ENCODE results near the gene CERS5.

DNA sequence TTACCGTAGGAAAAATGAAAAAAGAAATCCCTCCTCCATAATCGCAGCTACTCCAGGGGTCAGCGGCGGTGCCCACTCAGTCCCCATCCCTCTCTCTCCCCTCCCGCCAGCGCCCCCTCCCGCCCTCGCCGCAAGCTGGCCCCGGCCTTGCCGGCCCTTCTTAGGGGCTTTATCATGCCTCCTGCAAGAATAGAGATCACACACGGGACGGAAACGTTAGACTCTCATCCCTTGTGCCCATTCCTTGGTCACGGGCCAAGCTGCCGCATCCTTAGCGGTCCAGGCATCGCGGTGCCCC is 55.8 kb downstream of the CERS5 start:
- no peak for TF ChIP-seq POLR2A (IDR thresholded peaks at IDR 0.05)
- TF ChIP-seq, protein P1, sequence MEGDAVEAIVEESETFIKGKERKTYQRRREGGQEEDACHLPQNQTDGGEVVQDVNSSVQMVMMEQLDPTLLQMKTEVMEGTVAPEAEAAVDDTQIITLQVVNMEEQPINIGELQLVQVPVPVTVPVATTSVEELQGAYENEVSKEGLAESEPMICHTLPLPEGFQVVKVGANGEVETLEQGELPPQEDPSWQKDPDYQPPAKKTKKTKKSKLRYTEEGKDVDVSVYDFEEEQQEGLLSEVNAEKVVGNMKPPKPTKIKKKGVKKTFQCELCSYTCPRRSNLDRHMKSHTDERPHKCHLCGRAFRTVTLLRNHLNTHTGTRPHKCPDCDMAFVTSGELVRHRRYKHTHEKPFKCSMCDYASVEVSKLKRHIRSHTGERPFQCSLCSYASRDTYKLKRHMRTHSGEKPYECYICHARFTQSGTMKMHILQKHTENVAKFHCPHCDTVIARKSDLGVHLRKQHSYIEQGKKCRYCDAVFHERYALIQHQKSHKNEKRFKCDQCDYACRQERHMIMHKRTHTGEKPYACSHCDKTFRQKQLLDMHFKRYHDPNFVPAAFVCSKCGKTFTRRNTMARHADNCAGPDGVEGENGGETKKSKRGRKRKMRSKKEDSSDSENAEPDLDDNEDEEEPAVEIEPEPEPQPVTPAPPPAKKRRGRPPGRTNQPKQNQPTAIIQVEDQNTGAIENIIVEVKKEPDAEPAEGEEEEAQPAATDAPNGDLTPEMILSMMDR (IDR thresholded peaks at IDR 0.05): no peak
- TF ChIP-seq EP300 (IDR thresholded peaks at IDR 0.05): no peak
- no peak for TF ChIP-seq POLR2AphosphoS5 (IDR thresholded peaks at IDR 0.05)
